KG1 (cell line): ENCODE measurements around the gene OOEP.

ENCODE experiments used
- DNase-seq: peaks from one replicate; lab custom pipeline; 2025; lab: John Stamatoyannopoulos, UW

OOEP gene

GRCh38 chr6:73364549-73364948, 5.1 kb downstream of the OOEP start:
- no peak for DNase-seq

GRCh38 chr6:73364121-73364520, 5.6 kb downstream of the OOEP start:
- no peak for DNase-seq

GRCh38 chr6:73363537-73363875, 6.2 kb downstream of the OOEP start:
- DNase-seq = no peak

- no peak for DNase-seq
These were observed 6.7 kb downstream of the OOEP start for GRCh38 chr6:73362869-73363536.

GRCh38 chr6:73362358-73362757, 7.3 kb downstream of the OOEP start, which contains the start of gene KHDC3L:
Gene KHDC3L (plus strand): TSS chr6:73362658. CDS start chr6:73362730, 72 bp downstream.
- DNase-seq = no peak

GRCh38 chr6:73353636-73354593, 15.8 kb downstream of the OOEP start, which contains the start of gene DPPA5:
Gene DPPA5 (minus strand): TSS chr6:73354276. CDS start chr6:73354225, 51 bp downstream.
- no peak for DNase-seq

GRCh38 chr6:73349311-73349710, 20.4 kb downstream of the OOEP start:
- no peak for DNase-seq

- DNase-seq = no peak
These were observed 21.0 kb downstream of the OOEP start for GRCh38 chr6:73348550-73349204.

- no peak for DNase-seq
These were observed 26.5 kb downstream of the OOEP start for GRCh38 chr6:73343164-73343563.

GRCh38 chr6:73342174-73342573, 27.5 kb downstream of the OOEP start:
- no peak for DNase-seq

- no peak for DNase-seq
These were observed 28.4 kb downstream of the OOEP start for GRCh38 chr6:73341335-73341734.

GRCh38 chr6:73340048-73340447, 29.6 kb downstream of the OOEP start:
- no peak for DNase-seq

GRCh38 chr6:73339340-73339739, 30.4 kb downstream of the OOEP start:
- DNase-seq = no peak

- DNase-seq = no peak
These were observed 40.5 kb downstream of the OOEP start for GRCh38 chr6:73329201-73329600.

- no peak for DNase-seq
These were observed 40.9 kb downstream of the OOEP start for GRCh38 chr6:73328790-73329189.

GRCh38 chr6:73325656-73326055, 44.0 kb downstream of the OOEP start:
- DNase-seq = no peak

GRCh38 chr6:73323323-73323722, 46.4 kb downstream of the OOEP start:
- no peak for DNase-seq
